Skeletal muscle tissue (tissue), 4 donors: ENCODE measurements around the gene RNF213. TPM values are rescaled to one million over a fixed set of nuclear protein-coding genes. Genes with fewer than 3 reads are reported as not detected.
A peak's percentile ranks its signal among the peaks of the same experiment; 100 is the strongest.

Source experiments
- H3K27ac ChIP-seq: one replicate; pipeline ENCODE4 v1.7.0; 2013; ENCODE audit warnings: mild to moderate bottlenecking, low read depth, low read length, inconsistent platforms
- H3K27me3 ChIP-seq, 3 donors: one replicate each; pipeline ENCODE4 v1.7.0; 2013; ENCODE audit warnings: low read length in 3 of 3; ENCODE audit not compliant: control insufficient read depth in 3 of 3, insufficient read depth in 3 of 3
- H3K36me3 ChIP-seq, 3 donors: one replicate each; pipeline ENCODE4 v1.7.0; 2013; ENCODE audit warnings: low read length in 3 of 3; ENCODE audit not compliant: control insufficient read depth in 3 of 3, insufficient read depth in 3 of 3
- H3K4me1 ChIP-seq, 3 donors: one replicate each; pipeline ENCODE4 v1.7.0; 2013; ENCODE audit warnings: low read length in 3 of 3, mild to moderate bottlenecking in 3 of 3; ENCODE audit not compliant: control insufficient read depth in 3 of 3, insufficient read depth in 3 of 3
- H3K4me3 ChIP-seq, 3 donors: one replicate each; pipeline ENCODE4 v1.7.0; 2013; ENCODE audit warnings: low read length in 3 of 3
- H3K9ac ChIP-seq, 3 donors: one replicate each; pipeline ENCODE4 v1.7.0; 2013; ENCODE audit warnings: low read length in 3 of 3, mild to moderate bottlenecking in 3 of 3, moderate library complexity in 2 of 3, low read depth in 1 of 3
- H3K9me3 ChIP-seq, 3 donors: one replicate each; pipeline ENCODE4 v1.7.0; 2013; ENCODE audit warnings: low read length in 3 of 3; ENCODE audit not compliant: control insufficient read depth in 3 of 3
- total RNA-seq: library from RNA; depleted of rRNA; stranded (reverse); fragments of >200 nt; gene quantifications from one replicate; pipeline ENCODE4 v1.2.3, GENCODE V29; 2014
- donor health status: Osteomylitis.

The RNF213 gene
- total RNA-seq = 63.2 TPM

DNA sequence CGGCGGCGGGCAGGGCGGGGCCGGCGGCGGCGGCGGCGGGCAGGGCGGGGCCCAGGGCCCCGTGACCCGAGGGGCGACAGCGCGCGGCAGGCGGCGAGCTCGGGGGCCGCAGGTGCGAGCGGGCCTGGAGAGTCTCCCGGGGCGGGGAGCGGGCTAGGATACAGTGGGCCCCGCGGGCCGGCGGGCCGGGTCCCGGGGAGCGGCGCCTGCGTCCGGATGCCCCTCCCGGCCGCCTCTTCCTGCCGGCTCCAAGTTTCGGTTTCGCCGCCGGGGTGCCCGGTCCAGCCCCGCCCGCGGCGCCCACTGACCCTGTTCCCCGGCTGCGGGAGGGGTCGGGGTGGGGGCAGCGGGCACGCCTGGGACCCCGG, at the start of gene RNF213:
Gene RNF213 (plus strand): TSS at position 62 of the 368 bp plus-strand sequence. CDS start 2,830 bp downstream, outside the sequence.
- Histone ChIP-seq H3K9ac (peak within 1 kb of the TSS; percentile 83 to 89 (median 84)), H3K27ac (peak within 1 kb of the TSS; percentile 91), H3K4me3 (peak within 1 kb of the TSS; percentile 80 to 88 (median 88)), H3K9me3 (no peaks in the 10 kb centered on the region), H3K27me3 (no peaks in the 10 kb centered on the region), H3K4me1 (peaks cover 31 to 40% (median 39%) of the 10 kb centered on the region in 3 donors), H3K36me3 (peaks cover 2 to 6% (median 4%) of the 10 kb centered on the region in 3 donors)

DNA sequence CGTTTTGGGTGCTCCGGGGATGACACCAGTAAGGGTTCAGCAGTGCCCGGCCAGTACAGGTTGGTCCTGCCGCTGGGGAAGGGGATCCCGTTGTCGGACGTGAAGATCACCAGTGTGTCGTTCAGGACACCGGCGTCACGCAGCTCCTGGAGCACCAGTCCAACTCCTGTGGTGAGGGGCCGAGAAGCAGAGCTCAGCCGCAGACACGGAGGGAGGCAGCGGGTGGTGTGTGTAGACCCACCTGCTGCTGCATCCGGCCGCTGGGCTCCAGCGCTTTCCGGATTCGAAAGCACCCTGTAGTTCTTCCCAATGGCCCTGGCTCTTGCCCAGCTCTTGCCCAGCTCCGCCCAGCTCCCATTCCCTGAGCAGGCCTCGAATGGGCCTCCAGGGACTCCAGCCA, 48.5 kb upstream of the RNF213 start:
- H3K36me3 ChIP-seq = peaks cover 43 to 53% (median 48%) of the 10 kb centered on the region in 3 donors
- H3K27me3 ChIP-seq = no peaks in the 10 kb centered on the region
- no peaks in the 10 kb centered on the region for H3K4me1 ChIP-seq
- no peak overlapping the region for H3K4me3 ChIP-seq
- H3K9me3 ChIP-seq = no peaks in the 10 kb centered on the region
- no peak overlapping the region for H3K27ac ChIP-seq
- H3K9ac ChIP-seq = no peak overlapping the region

DNA sequence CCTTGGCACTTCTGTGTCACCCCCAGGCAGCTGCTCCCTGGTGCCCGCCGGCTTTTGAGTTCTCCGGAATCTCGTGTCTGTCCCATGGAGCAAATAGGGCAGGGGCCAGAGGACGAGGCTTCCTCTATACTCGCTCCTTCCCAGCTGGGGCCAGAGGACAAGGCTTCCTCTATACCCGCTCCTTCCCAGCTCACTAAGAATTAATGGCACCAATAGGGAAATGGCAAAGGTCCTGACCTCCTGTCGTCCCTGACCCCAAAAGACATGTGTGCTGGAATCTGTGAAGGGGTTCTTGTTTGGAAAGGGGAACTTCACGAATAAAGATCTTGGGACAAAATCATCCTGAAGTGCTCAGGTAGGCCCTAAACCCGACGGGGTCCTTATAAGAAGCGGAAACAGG, 48.1 kb upstream of the RNF213 start:
- H3K36me3 ChIP-seq = peaks cover 46 to 57% (median 52%) of the 10 kb centered on the region in 3 donors
- no peak overlapping the region for H3K27ac ChIP-seq
- no peaks in the 10 kb centered on the region for H3K9me3 ChIP-seq
- no peak overlapping the region for H3K9ac ChIP-seq
- H3K4me1 ChIP-seq = no peaks in the 10 kb centered on the region
- H3K4me3 ChIP-seq = no peak overlapping the region
- H3K27me3 ChIP-seq = no peaks in the 10 kb centered on the region

DNA sequence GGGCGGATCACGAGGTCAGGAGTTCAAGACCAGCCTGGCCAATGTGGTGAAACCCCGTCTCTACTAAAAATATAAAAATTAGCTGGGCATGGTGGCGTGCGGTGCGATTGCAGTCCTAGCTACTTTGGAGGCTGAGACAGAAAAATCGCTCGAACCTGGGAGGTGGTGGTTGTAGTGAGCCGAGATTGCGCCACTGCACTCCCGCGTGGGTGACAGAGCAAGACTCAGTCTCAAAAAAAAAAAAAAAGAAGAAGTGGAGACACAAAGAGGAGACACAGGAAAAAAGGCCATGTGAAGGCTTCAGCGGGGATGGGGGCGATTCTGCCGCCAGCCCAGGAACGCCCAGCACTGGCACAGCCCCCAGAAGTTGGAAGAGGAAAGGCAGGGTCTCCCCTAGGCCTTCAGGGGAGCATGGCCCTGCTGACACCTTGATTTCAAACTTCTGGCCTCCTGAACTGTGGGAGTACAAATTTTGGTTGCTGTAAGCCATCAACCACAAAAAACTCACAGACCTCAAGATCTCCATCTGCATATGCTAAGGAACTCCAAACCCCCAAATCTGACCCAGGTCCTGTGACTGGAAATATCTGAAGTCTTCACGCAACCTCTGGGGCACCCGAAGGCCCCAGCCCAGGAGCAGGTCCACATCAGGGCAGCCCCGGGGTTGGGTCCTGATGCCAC, 47.5 kb upstream of the RNF213 start:
- no peak overlapping the region for H3K4me3 ChIP-seq
- H3K27me3 ChIP-seq = no peaks in the 10 kb centered on the region
- no peak overlapping the region for H3K9ac ChIP-seq
- no peak overlapping the region for H3K27ac ChIP-seq
- peaks cover 0 to 4% (median 0%) of the 10 kb centered on the region in 3 donors for H3K4me1 ChIP-seq
- H3K36me3 ChIP-seq = peaks cover 50 to 58% (median 54%) of the 10 kb centered on the region in 3 donors
- no peaks in the 10 kb centered on the region for H3K9me3 ChIP-seq

DNA sequence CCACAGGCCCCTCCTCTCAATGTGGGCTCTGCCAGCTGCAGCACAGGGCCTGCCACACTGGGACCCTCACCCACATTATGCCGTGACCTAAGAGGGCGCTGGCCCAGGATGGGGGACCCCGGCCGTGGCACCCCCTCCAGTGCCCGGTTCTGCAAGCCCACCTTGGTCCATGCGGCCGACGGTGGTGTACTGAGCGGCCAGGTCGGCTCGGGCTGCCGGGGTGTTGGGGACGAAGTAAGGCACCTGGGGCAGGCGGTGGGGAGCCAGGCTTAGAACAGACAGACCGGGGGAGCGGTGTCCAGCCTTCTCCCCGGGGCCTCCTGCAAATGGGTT, 47.0 kb upstream of the RNF213 start:
- H3K27ac ChIP-seq = no peak overlapping the region
- no peaks in the 10 kb centered on the region for H3K27me3 ChIP-seq
- no peak overlapping the region for H3K9ac ChIP-seq
- H3K4me1 ChIP-seq = peaks cover 0 to 5% (median 0%) of the 10 kb centered on the region in 3 donors
- H3K9me3 ChIP-seq = no peaks in the 10 kb centered on the region
- peaks cover 50 to 59% (median 55%) of the 10 kb centered on the region in 3 donors for H3K36me3 ChIP-seq
- H3K4me3 ChIP-seq = no peak overlapping the region

DNA sequence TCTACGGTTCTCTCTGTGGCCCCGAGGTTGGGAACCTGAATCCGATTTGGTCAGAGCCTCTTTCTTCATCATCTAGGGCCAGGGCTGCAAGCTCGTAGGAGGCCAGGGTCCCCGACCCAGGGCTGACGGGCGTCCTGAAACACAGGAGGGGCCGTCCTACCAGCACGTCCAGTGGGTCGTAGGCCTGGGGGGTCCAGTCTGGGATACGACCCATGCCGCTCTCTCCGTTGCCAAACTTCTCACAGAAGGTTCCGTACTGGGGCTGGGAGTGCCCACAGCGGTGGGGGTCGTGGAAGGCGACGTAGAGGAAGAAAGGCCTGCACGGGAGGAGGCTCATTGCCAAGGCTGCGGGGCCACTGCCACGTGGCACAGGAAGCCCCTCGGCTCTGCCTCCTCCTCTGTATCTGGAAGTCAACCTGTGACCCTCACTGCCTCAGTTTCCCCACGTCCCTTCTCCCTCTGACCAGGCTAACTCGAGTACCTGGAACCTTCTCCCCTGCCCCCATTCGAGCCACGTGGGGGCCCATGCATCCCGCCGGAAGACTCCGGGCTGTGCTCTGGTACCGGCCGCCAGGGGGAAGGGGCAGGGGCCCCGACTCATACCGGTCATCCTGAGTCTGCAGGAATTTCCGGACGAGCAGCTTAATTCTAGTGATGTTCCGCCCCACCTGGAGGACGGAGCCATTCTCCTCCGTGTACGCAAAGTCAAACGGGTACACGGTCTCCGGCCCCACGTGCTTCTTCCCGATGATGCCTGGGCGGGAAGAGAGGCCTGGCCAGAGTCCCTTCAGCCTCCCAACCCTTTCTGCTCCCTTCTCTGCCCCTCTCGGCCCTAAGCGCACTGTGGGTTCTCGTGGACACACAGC, 46.4 kb upstream of the RNF213 start:
- Histone ChIP-seq H3K4me3 (no peak overlapping the region), H3K9ac (no peak overlapping the region), H3K9me3 (no peaks in the 10 kb centered on the region), H3K27me3 (no peaks in the 10 kb centered on the region), H3K27ac (no peak overlapping the region), H3K4me1 (peaks cover 1 to 7% (median 2%) of the 10 kb centered on the region in 3 donors), H3K36me3 (peaks cover 47 to 59% (median 51%) of the 10 kb centered on the region in 3 donors)

DNA sequence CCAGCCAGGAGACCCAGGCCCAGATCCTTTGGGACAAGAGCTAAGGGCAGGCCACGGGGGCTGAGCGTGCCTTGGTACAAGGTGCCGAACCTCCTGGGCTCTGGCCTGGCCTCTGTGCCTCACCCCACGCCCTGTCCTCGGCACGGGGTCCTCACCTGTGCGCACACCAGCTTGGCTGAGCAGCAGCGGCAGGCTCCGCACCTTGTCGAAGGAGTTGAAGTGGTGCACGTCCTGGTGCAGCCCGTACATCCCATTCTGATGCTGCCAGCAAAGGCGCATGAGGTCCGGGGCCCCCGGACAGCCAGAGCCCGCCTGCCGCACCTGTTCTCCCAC, 45.8 kb upstream of the RNF213 start:
- no peaks in the 10 kb centered on the region for H3K27me3 ChIP-seq
- no peaks in the 10 kb centered on the region for H3K9me3 ChIP-seq
- H3K36me3 ChIP-seq = peaks cover 43 to 55% (median 45%) of the 10 kb centered on the region in 3 donors
- peaks cover 7 to 13% (median 8%) of the 10 kb centered on the region in 3 donors for H3K4me1 ChIP-seq
- no peak overlapping the region for H3K4me3 ChIP-seq
- H3K27ac ChIP-seq = no peak overlapping the region
- no peak overlapping the region for H3K9ac ChIP-seq

DNA sequence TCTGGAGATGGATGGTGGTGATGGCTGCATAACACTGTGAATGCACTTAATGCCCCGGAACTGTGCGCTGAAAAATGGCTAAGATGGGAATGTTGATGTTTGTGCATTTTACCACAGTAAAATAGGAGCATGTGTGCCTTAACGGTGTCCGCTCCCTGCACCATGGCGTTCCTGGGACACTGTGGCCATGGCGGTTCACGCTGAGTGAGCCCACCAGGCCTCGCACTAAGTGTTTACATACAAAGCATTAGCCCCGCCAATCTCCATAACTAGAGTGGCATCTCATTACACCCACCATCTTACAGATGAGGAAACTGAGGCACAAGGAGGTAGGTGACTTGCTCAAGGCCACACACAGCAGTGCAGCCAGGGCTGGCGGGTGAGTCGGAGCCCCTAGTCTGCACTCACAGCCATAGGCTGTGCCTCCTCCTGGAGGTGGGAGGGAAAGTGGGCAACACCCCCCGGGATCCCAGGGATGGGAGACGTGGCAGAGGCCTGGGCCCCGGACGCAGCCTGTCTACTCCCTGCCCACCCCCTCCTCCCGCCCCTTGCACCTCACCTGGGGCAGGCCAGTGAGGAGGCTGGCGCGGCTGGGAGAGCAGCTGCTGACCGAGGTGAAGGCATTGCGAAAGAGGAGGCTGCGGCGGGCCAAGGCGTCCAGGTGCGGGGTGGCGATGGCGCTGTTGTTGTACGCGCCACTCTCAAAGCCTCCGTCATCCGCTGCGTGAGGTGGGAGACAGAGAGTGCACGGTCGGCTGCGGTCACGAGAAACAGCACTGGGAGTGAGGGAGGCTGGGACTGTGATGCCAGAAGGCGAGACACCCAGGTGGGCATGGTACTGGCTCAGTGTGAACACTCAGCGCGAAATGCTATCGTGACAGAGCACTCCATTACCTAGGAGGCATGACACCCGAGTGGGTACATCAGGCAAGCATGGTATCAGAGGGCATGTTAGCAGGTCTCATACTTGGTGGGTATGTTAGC, 43.9 kb upstream of the RNF213 start:
- Histone ChIP-seq H3K4me1 (peaks cover 13 to 21% (median 17%) of the 10 kb centered on the region in 3 donors), H3K27ac (no peak overlapping the region), H3K9ac (no peak overlapping the region), H3K9me3 (no peaks in the 10 kb centered on the region), H3K4me3 (no peak overlapping the region), H3K36me3 (peaks cover 25 to 37% (median 26%) of the 10 kb centered on the region in 3 donors), H3K27me3 (no peaks in the 10 kb centered on the region)

DNA sequence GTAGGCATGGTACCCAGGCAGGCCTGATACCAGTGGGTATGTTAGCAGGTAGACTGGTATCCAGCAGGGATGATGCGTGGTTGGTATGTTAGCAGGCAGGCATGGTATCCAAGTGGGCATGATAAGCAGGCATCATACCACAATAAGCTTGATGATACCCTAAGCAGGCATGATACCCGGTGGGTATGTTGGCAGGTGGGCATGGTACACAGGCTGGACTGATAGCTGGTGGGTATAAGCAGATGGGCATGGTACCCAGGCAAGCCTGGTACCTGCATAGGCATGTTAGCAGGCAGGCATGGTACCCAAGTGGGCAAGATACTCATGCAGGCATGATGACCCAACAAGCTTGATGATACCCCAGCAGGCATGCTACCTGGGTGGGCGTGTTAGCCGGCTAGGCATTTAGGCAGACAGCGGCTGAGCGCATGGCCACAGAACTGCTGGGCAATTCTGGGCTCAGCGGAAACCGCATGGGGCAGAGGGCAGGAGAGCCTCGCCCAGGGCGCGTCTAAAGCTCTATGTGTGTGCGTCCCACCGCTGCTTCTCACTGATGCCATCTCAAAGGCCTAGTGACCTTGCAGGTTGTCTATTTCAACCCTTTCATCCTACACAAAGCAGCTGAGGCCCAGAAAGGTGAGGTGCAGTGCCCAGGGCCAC, 42.8 kb upstream of the RNF213 start:
- Histone ChIP-seq H3K36me3 (peaks cover 20 to 30% (median 21%) of the 10 kb centered on the region in 3 donors), H3K4me1 (peaks cover 13 to 21% (median 17%) of the 10 kb centered on the region in 3 donors), H3K4me3 (no peak overlapping the region), H3K9ac (no peak overlapping the region), H3K27ac (no peak overlapping the region), H3K9me3 (no peaks in the 10 kb centered on the region), H3K27me3 (no peaks in the 10 kb centered on the region)
